Activated naive CD8-positive, alpha-beta T cell treated with anti-CD3 and anti-CD28 coated beads, Interleukin-2, amount 50 U/mL, for 24 hours (primary cell): ENCODE measurements around the gene MSL3.

ENCODE experiments used
- ATAC-seq: fragments of 150-1000 bp; cut with Tn5 transposase; one replicate; pipeline ENCODE4 v1.10.0; 2021
- DNase-seq: peaks from one replicate; pipeline ENCODE4 v3.0.0; 2021
- H3K27ac Mint-ChIP-seq: one replicate; pipeline ENCODE4 v1.8.0; 2021; ENCODE audit warnings: mild to moderate bottlenecking, mixed read lengths
- H3K27me3 Mint-ChIP-seq: one replicate; pipeline ENCODE4 v1.8.0; 2021; ENCODE audit warnings: mixed read lengths
- H3K36me3 Mint-ChIP-seq: one replicate; pipeline ENCODE4 v1.8.0; 2021; ENCODE audit warnings: low read depth, mixed read lengths
- H3K4me1 Mint-ChIP-seq: one replicate; pipeline ENCODE4 v1.8.0; 2021; ENCODE audit warnings: mixed read lengths
- H3K4me3 Mint-ChIP-seq: one replicate; pipeline ENCODE4 v1.8.0; 2021; ENCODE audit warnings: mild to moderate bottlenecking, moderate library complexity, mixed read lengths
- H3K9me3 Mint-ChIP-seq: one replicate; pipeline ENCODE4 v1.8.0; 2021; ENCODE audit warnings: mixed read lengths

MSL3 gene

GRCh38 chrX:11754958-11755645 lies 2.9 kb upstream of the MSL3 start:
- H3K4me3 Mint-ChIP-seq = no peak overlapping the region

GRCh38 chrX:11755724-11756123 lies 2.3 kb upstream of the MSL3 start:
- Mint-ChIP-seq H3K4me1 (peaks cover 8% of the 10 kb centered on the region), H3K27ac (no peak overlapping the region), H3K27me3 (no peaks in the 10 kb centered on the region), H3K9me3 (no peaks in the 10 kb centered on the region), H3K4me3 (no peak overlapping the region), H3K36me3 (peaks cover 1% of the 10 kb centered on the region)
- no peak for DNase-seq
- no peak for ATAC-seq

More at GRCh38 chrX:11754958-11755645, 2.9 kb upstream of the MSL3 start:
- Mint-ChIP-seq H3K9me3 (no peaks in the 10 kb centered on the region), H3K4me1 (peaks cover 8% of the 10 kb centered on the region), H3K27ac (no peak overlapping the region), H3K36me3 (no peaks in the 10 kb centered on the region), H3K27me3 (no peaks in the 10 kb centered on the region)
- no peak for ATAC-seq
- DNase-seq = no peak

- peaks cover 8% of the 10 kb centered on the region for H3K36me3 Mint-ChIP-seq
- H3K4me1 Mint-ChIP-seq = peaks cover 15% of the 10 kb centered on the region
- peak overlapping the region; percentile 60 for H3K4me3 Mint-ChIP-seq
- H3K27ac Mint-ChIP-seq = peak overlapping the region; percentile 39
- no peak for DNase-seq
- H3K27me3 Mint-ChIP-seq = no peaks in the 10 kb centered on the region
- no peaks in the 10 kb centered on the region for H3K9me3 Mint-ChIP-seq
- no peak for ATAC-seq
These were observed 1.4 kb upstream of the MSL3 start for GRCh38 chrX:11756354-11757318.

- Mint-ChIP-seq H3K4me3 (peak overlapping the region; percentile 60), H3K9me3 (no peaks in the 10 kb centered on the region), H3K27me3 (no peaks in the 10 kb centered on the region), H3K27ac (peak overlapping the region; percentile 39), H3K36me3 (peaks cover 15% of the 10 kb centered on the region), H3K4me1 (peaks cover 21% of the 10 kb centered on the region)
- DNase-seq (no peak), ATAC-seq (no peak)
These were observed 679 bp upstream of the MSL3 start for GRCh38 chrX:11757397-11757718.

- Mint-ChIP-seq H3K27ac (peak overlapping the region; percentile 98), H3K9me3 (no peaks in the 10 kb centered on the region), H3K4me1 (peaks cover 32% of the 10 kb centered on the region), H3K36me3 (peaks cover 25% of the 10 kb centered on the region), H3K27me3 (no peaks in the 10 kb centered on the region), H3K4me3 (peak overlapping the region; percentile 96)
- DNase-seq (peak; percentile 90), ATAC-seq (peak; percentile 51)
These were observed 549 bp downstream of the MSL3 start for GRCh38 chrX:11758400-11759171.

- peak overlapping the region; percentile 98 for H3K27ac Mint-ChIP-seq
- no peaks in the 10 kb centered on the region for H3K9me3 Mint-ChIP-seq
- DNase-seq (no peak), ATAC-seq (no peak)
- H3K4me1 Mint-ChIP-seq = peaks cover 37% of the 10 kb centered on the region
- peak overlapping the region; percentile 96 for H3K4me3 Mint-ChIP-seq
- H3K27me3 Mint-ChIP-seq = no peaks in the 10 kb centered on the region
- peaks cover 30% of the 10 kb centered on the region for H3K36me3 Mint-ChIP-seq
These were observed 1.1 kb downstream of the MSL3 start for GRCh38 chrX:11759172-11759460.

GRCh38 chrX:11759461-11760311 lies 1.6 kb downstream of the MSL3 start:
- no peaks in the 10 kb centered on the region for H3K9me3 Mint-ChIP-seq
- peak overlapping the region; percentile 96 for H3K4me3 Mint-ChIP-seq
- ATAC-seq = peak; percentile 90
- no peaks in the 10 kb centered on the region for H3K27me3 Mint-ChIP-seq
- peak overlapping the region; percentile 98 for H3K27ac Mint-ChIP-seq
- DNase-seq = peak; percentile 59
- H3K36me3 Mint-ChIP-seq = peaks cover 35% of the 10 kb centered on the region
- peaks cover 43% of the 10 kb centered on the region for H3K4me1 Mint-ChIP-seq

GRCh38 chrX:11760958-11761357 lies 2.9 kb downstream of the MSL3 start:
- no peaks in the 10 kb centered on the region for H3K9me3 Mint-ChIP-seq
- ATAC-seq (no peak), DNase-seq (no peak)
- H3K36me3 Mint-ChIP-seq = peaks cover 44% of the 10 kb centered on the region
- peak overlapping the region; percentile 93 for H3K27ac Mint-ChIP-seq
- H3K4me1 Mint-ChIP-seq = peaks cover 51% of the 10 kb centered on the region
- H3K4me3 Mint-ChIP-seq = peak overlapping the region; percentile 96
- no peaks in the 10 kb centered on the region for H3K27me3 Mint-ChIP-seq

- Mint-ChIP-seq H3K27me3 (no peaks in the 10 kb centered on the region), H3K36me3 (peaks cover 51% of the 10 kb centered on the region), H3K27ac (peak overlapping the region; percentile 90), H3K4me1 (peaks cover 70% of the 10 kb centered on the region), H3K9me3 (no peaks in the 10 kb centered on the region), H3K4me3 (peak overlapping the region; percentile 76)
- DNase-seq = no peak
- peak; percentile 42 for ATAC-seq
These were observed 6.6 kb downstream of the MSL3 start for GRCh38 chrX:11764602-11765067.

GRCh38 chrX:11765449-11765848 lies 7.4 kb downstream of the MSL3 start:
- Mint-ChIP-seq H3K36me3 (peaks cover 51% of the 10 kb centered on the region), H3K4me1 (peaks cover 73% of the 10 kb centered on the region), H3K4me3 (peak overlapping the region; percentile 76), H3K9me3 (no peaks in the 10 kb centered on the region), H3K27ac (peak overlapping the region; percentile 90), H3K27me3 (no peaks in the 10 kb centered on the region)
- DNase-seq (no peak), ATAC-seq (no peak)

GRCh38 chrX:11766487-11766886 lies 8.4 kb downstream of the MSL3 start:
- peaks cover 71% of the 10 kb centered on the region for H3K4me1 Mint-ChIP-seq
- peak overlapping the region; percentile 76 for H3K4me3 Mint-ChIP-seq
- H3K9me3 Mint-ChIP-seq = no peaks in the 10 kb centered on the region
- H3K27ac Mint-ChIP-seq = peak overlapping the region; percentile 90
- H3K36me3 Mint-ChIP-seq = peaks cover 43% of the 10 kb centered on the region
- H3K27me3 Mint-ChIP-seq = no peaks in the 10 kb centered on the region
- ATAC-seq = no peak
- no peak for DNase-seq

GRCh38 chrX:11768039-11768438 lies 10.0 kb downstream of the MSL3 start:
- no peak for DNase-seq
- H3K4me3 Mint-ChIP-seq = peak overlapping the region; percentile 24
- peak overlapping the region; percentile 86 for H3K27ac Mint-ChIP-seq
- H3K27me3 Mint-ChIP-seq = no peaks in the 10 kb centered on the region
- no peaks in the 10 kb centered on the region for H3K9me3 Mint-ChIP-seq
- ATAC-seq = no peak
- H3K36me3 Mint-ChIP-seq = peaks cover 32% of the 10 kb centered on the region
- peaks cover 59% of the 10 kb centered on the region for H3K4me1 Mint-ChIP-seq

- DNase-seq (no peak), ATAC-seq (peak; percentile 70)
- Mint-ChIP-seq H3K9me3 (no peaks in the 10 kb centered on the region), H3K36me3 (peaks cover 23% of the 10 kb centered on the region), H3K4me1 (peaks cover 40% of the 10 kb centered on the region), H3K4me3 (no peak overlapping the region), H3K27me3 (no peaks in the 10 kb centered on the region), H3K27ac (peak overlapping the region; percentile 79)
These were observed 12.3 kb downstream of the MSL3 start for GRCh38 chrX:11770320-11770719.

- Mint-ChIP-seq H3K4me1 (peaks cover 11% of the 10 kb centered on the region), H3K36me3 (peaks cover 24% of the 10 kb centered on the region), H3K4me3 (no peak overlapping the region), H3K27ac (no peak overlapping the region), H3K27me3 (no peaks in the 10 kb centered on the region), H3K9me3 (no peaks in the 10 kb centered on the region)
- ATAC-seq = no peak
- no peak for DNase-seq
These were observed 20.2 kb downstream of the MSL3 start for GRCh38 chrX:11778230-11778629.
